KG1 (cell line): ENCODE measurements around the gene INPP5D.
"Not testable (repeated sequence)": the region's sequence is repeated elsewhere in the genome, so short reads cannot be mapped to it uniquely, and the experiment has no call there.

Source experiments
- DNase-seq: peaks from one replicate; lab custom pipeline; 2025; lab: John Stamatoyannopoulos, UW

The INPP5D gene

GRCh38 chr2:233053928-233054784 is 6.0 kb upstream of the INPP5D start:
- no peak for DNase-seq

GRCh38 chr2:233055362-233055761 is 4.8 kb upstream of the INPP5D start:
- no peak for DNase-seq

- no peak for DNase-seq
Observed at GRCh38 chr2:233056961-233057605, 3.1 kb upstream of the INPP5D start.

- DNase-seq: no peak
Observed at GRCh38 chr2:233058717-233059546, 1.2 kb upstream of the INPP5D start.

GRCh38 chr2:233059547-233059796 is 670 bp upstream of the INPP5D start:
- no peak for DNase-seq

- DNase-seq: no peak
Observed at GRCh38 chr2:233060501-233060979, 398 bp downstream of the INPP5D start.

GRCh38 chr2:233060980-233061590 is 943 bp downstream of the INPP5D start:
- DNase-seq: no peak

GRCh38 chr2:233061591-233062450 is 1.7 kb downstream of the INPP5D start:
- no peak for DNase-seq

GRCh38 chr2:233062451-233062850 is 2.3 kb downstream of the INPP5D start:
- DNase-seq: no peak

GRCh38 chr2:233062946-233063268 is 2.8 kb downstream of the INPP5D start:
- DNase-seq: no peak

- no peak for DNase-seq
Observed at GRCh38 chr2:233063269-233063975, 3.3 kb downstream of the INPP5D start.

- DNase-seq: no peak
Observed at GRCh38 chr2:233063976-233064411, 3.9 kb downstream of the INPP5D start.

GRCh38 chr2:233064530-233065199 is 4.5 kb downstream of the INPP5D start:
- DNase-seq: no peak

GRCh38 chr2:233065200-233065589 is 5.1 kb downstream of the INPP5D start:
- DNase-seq: not testable (repeated sequence)

GRCh38 chr2:233065954-233066470 is 5.9 kb downstream of the INPP5D start:
- no peak for DNase-seq

- DNase-seq: no peak
Observed at GRCh38 chr2:233068762-233069418, 8.7 kb downstream of the INPP5D start.

GRCh38 chr2:233072838-233073237 is 12.7 kb downstream of the INPP5D start:
- DNase-seq: no peak

- DNase-seq: no peak
Observed at GRCh38 chr2:233074106-233074505, 14.0 kb downstream of the INPP5D start.
